GM21619 (cell line): ENCODE data around the gene SLC25A26.

Source experiments
- ATAC-seq: cut with Tn5 transposase; IDR thresholded peaks from one replicate; pipeline ENCODE4 v1.9.1; 2021; ENCODE audit not compliant: unreplicated experiment

Gene SLC25A26, protein sequence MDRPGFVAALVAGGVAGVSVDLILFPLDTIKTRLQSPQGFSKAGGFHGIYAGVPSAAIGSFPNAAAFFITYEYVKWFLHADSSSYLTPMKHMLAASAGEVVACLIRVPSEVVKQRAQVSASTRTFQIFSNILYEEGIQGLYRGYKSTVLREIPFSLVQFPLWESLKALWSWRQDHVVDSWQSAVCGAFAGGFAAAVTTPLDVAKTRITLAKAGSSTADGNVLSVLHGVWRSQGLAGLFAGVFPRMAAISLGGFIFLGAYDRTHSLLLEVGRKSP

DNA sequence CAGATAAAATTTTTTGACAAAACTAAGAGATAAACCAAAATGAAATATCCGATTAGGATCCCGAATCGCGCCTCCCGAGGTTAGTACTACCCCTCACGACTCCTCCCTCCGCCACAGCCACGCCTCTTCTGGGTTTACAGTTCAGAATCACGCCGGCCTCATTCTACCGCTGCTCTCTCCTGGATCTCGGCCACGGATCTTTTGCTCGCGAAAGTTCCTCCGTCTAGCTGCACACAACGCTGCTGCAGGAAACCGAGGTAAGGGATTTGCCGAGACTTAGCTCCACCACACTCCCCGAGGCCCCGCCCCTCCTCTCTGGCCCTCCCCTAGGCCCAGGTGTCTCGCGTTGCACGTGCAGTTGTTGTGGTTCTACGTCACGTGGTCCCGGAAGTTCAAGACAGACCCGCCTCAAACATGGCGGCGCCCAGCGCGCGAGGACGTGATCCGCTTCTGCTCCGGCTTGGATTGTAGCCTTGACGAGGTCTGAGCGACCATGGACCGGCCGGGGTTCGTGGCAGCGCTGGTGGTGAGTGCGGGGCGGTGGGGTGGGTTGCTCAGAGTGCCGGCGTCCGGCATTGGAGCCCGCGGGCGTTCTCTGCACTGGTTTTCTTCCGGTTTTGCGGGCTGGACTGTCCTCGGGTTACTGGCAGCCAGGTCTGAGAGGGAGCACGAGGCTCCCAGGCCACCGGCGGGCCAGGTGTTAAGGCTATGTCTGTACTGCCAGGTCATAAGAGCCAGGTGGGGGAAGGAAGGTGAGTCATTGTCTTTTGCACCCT lies at the start of gene SLC25A26:
TSS of gene SLC25A26 (plus strand) at position 400 of the 776 bp plus-strand sequence. CDS start at position 494, 94 bp downstream.
- peak; percentile 99 for ATAC-seq

- ATAC-seq, result no peak
Measured at GRCh38 chr3:66172394-66172793, 48.4 kb upstream of the SLC25A26 start.

- no peak for ATAC-seq
Measured at GRCh38 chr3:66177026-66177425, 43.8 kb upstream of the SLC25A26 start.

DNA sequence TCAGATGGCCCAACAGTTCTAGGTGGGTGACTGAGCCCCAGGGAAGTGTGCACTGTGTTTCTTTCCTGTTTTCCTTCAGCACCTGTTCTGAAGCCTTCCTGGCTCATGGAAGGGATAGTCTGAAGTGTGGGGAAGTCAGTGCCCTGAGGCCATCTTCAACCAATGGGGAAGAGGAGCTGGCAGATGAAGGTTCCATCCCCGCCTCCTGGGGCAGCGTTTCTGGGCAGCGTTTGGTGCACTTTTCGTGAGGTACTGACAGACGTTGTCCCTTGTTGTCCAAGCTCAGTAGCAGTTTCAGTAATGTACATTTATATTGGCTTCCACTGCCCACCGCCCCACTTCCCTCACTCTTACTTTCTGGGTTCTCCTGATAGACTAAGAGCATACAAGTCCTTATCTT lies 42.6 kb upstream of the SLC25A26 start:
- ATAC-seq, result no peak

GRCh38 chr3:66179793-66180192 lies 41.0 kb upstream of the SLC25A26 start:
- ATAC-seq, result no peak

DNA sequence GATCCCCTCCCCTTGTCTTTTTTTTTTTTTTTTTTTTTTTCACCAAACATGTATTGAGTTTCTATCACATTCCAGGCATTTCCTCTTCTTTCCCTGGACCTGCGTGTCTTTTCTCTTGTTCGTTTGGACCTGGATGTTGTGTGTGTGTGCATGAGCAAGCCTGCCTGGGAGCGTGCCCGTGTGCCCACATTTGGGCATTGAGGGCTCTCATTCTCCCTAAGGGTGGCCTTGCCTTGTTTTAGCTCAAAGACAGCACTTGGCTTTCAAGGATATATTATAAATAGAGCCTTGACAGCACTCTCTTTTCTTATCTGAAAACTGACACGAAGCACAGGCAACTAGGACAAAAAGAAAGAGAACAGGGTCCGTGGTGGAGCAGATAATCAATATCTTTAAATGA lies 39.0 kb upstream of the SLC25A26 start:
- ATAC-seq, result no peak

DNA sequence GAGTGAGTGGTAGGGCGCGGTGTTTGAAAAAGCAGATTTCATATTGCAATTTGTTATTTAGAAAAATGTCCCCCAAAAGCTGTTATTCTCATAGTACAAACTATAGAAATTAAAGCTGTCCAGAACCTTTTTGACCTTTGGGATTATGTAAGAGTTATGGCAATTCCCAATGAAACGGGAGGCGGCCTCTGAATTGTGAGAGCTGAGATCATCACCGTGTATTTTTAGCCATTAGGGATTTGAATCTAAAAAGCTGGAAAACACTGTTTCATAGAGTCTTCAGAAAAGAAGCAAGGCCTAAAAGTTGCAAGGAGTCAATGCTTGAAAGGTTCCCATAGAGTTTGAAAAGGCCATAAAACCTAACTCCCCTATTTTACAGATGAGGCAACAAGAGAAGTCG lies 38.6 kb upstream of the SLC25A26 start:
- ATAC-seq, result no peak

- no peak for ATAC-seq
Measured at GRCh38 chr3:66186545-66186944, 34.3 kb upstream of the SLC25A26 start.

DNA sequence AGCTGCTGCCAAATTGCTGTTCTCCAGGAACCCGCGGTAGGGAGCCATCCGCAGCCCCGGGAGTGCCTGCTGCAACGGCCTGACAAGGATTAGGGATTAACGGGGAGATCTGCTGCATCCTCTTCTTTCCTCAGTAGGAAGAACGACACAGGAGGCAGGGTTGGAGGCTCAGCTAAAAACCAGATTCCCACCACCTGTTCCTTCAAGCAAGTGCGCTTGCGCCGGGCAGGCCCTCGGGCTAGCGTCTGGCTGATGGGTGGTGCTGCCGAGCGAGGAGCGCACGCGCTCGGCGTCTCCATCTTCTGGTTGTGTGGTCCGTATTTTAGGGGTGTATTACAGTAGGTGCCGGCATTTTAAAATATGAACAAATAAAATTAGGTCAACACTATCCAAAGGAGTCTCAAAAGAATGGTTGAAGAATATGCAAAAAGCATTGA lies 25.4 kb upstream of the SLC25A26 start:
- no peak for ATAC-seq

- ATAC-seq, result no peak
Measured at GRCh38 chr3:66196633-66197032, 24.2 kb upstream of the SLC25A26 start.

DNA sequence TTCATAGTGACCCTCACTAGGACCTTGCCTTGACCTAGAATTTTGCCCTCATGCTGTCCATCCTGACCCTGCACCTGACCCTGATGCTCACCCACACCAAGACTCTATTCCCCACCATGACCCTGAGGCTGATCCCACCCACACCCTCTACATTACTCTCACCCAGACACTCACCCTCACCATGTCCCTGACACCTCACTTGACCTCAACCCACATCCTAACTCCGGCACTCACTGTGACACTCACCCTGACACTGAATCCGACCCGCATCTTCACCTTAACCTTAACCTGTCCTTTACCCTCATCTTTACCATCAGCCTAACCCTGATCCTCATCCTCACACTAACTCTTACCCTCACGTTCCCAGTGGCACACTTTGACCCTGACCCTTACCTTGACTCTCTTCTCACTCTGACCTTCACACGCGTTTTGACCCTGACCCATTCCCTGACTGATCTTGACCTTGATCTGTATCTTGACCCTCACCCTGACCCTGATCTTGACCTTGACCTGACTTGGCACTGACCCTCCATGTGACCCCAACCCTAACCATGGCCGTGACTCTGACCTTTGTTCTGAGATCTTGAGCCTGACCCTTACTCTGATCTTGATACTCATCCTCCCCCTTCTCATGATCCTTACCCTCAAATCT lies 22.2 kb upstream of the SLC25A26 start:
- ATAC-seq, result no peak

DNA sequence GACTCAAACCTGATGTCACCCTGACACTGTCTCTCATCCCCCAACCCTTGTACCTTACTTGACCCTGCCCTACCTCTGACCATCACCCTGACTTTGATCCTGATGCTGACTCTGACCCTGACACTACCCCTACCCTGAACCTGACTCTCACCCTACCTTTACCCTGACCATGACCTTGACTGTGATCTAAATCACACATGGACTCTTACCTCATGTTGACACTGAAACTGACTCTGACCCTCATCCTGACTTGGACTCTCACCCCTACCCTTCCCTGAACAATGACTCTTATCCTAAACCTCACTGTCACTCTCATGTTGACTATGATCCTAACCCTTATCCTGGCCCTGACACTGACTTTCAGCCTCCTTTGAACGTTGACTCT lies 21.7 kb upstream of the SLC25A26 start:
- ATAC-seq, result no peak

- ATAC-seq, result no peak
Measured at GRCh38 chr3:66200147-66200546, 20.7 kb upstream of the SLC25A26 start.

GRCh38 chr3:66200786-66201185 lies 20.0 kb upstream of the SLC25A26 start:
- ATAC-seq, result no peak

- ATAC-seq, result no peak
Measured at GRCh38 chr3:66203275-66203674, 17.5 kb upstream of the SLC25A26 start.

DNA sequence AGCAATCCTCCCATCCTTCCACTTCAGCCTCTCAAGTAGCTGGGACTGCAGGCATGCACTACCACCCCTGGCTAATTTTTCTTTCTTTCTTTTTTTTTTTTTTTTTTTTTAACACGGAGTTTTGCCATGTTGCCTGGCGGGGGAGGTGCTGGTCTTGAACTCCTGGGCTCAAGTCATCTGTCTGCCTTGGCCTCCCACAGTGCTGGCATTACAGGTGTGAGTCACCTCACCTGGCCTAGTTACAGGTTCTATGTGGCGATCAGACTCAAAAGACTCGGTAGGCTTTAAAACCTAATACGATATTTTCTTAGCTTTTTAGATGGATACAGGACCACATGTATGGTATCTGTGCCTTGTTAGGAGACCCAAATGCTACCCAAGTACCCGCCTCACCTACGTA lies 14.0 kb upstream of the SLC25A26 start:
- no peak for ATAC-seq

DNA sequence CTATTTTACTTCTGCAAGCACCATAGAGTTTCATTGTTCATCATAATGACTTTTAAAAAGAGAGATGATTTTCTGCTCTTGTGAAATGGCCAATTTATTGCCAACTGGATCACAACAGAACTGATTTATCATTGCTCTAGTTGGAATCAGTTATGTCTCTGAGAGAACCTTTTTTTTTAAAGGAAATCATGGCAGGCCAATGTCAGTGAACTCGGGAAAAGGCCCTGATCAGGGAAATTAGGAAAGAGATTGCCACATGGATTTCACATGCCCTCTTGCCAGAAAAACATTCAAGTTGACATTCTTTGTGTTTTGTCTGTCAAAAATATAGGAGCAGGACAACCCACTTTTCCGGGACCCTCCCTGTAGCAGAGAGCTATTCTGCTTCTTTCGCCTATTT lies 12.6 kb upstream of the SLC25A26 start:
- no peak for ATAC-seq

GRCh38 chr3:66210687-66211295 lies 10.0 kb upstream of the SLC25A26 start:
- no peak for ATAC-seq

DNA sequence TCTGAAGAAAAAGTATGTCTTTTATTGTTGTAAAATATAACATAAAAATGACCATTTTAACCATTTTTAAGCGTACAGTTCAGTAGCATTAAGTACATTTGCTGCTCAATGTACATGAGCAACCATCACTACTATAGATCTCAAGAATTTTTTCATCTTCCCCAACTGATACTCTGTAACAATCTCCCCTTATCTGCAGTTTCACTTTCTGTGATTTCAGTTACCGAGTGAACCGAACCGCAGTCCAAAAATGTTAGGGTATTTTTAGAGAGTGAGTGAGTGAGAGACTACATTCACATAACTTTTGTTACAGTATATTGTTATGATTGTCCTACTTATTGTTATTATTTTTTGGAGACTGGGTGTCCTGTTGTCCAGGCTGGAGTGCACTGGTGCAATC lies 9.0 kb upstream of the SLC25A26 start:
- ATAC-seq, result no peak

DNA sequence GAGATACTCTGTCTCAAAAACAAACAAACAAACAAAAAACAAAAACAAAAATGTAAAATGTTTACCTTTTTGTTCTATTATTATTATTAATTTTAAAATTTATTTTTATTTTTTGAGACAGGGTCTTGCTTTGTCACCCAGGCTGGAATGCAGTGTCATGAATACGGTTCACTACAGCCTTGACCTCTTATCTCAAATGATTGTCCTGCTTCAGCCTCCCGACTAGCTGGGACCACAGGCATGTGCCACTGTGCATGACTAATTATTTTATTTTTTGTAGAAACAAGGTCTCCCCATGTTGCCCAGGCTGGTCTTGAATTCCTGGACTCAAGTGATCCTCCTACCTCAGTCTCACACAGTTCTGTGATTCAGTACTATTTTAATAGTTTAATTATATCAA lies 5.7 kb upstream of the SLC25A26 start:
- no peak for ATAC-seq

- ATAC-seq, result no peak
Measured at GRCh38 chr3:66220066-66220465, 735 bp upstream of the SLC25A26 start.

DNA sequence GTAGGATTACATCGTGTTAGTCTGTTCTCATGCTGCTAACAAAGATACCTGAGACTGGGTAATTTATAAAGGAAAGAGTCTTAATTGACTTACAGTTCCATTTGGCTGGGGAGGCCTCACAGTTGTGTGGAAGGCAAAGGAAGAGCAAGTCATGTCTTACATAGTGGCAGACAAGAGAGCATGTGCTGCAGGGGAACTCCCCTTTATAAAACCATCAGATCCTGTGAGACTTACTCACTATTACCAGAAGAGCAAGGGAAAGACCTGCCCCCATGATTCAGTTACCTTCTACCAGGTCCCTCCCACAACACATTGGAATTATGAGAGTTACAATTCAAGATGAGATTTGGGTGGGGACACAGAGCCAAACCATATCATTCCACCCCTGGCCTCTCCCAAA lies 3.4 kb downstream of the SLC25A26 start:
- no peak for ATAC-seq
